ENCODE results near the gene ABCC1.

ABCC1 gene

GRCh38 chr16:16155234-16155633 lies 205.8 kb downstream of the ABCC1 start:
- Histone ChIP-seq H3K27ac (ENCODE audit: low read depth, low read length, poor library complexity, severe bottlenecking) (no peak overlapping the region), H3K79me2 (ENCODE audit: insufficient read depth, low read length) (no peaks in the 10 kb centered on the region), H3F3A (ENCODE audit: insufficient read depth, low read length) (no peaks in the 10 kb centered on the region), H3K4me3 (ENCODE audit: low read depth, low read length, poor library complexity, severe bottlenecking) (no peak overlapping the region), H3K4me2 (ENCODE audit: low read length) (no peak overlapping the region), H3K9ac (ENCODE audit: low read length) (no peak overlapping the region), H2AFZ (ENCODE audit: low read length) (no peak overlapping the region), H3K27me3 (ENCODE audit: insufficient read depth, low read length) (no peaks in the 10 kb centered on the region), H3K4me1 (ENCODE audit: insufficient read depth, low read length, severe bottlenecking) (no peaks in the 10 kb centered on the region), H3K36me3 (ENCODE audit: insufficient read depth, low read length) (no peaks in the 10 kb centered on the region), H3K9me2 (ENCODE audit: low read depth, low read length) (no peaks in the 10 kb centered on the region), H3K9me3 (ENCODE audit: low read length) (no peaks in the 10 kb centered on the region), H4K20me1 (ENCODE audit: insufficient read depth, low read length) (no peaks in the 10 kb centered on the region)
- TF ChIP-seq EZH2 (IDR thresholded peaks at IDR 0.05; ENCODE audit: borderline replicate concordance, low read length): no peak

GRCh38 chr16:16157166-16157565 lies 207.8 kb downstream of the ABCC1 start:
- Histone ChIP-seq H3K27me3 (ENCODE audit: insufficient read depth, low read length) (no peaks in the 10 kb centered on the region; the same call in 1 of the 2 replicates), H3K9ac (ENCODE audit: low read length) (no peak overlapping the region), H2AFZ (ENCODE audit: low read length) (no peak overlapping the region), H3F3A (ENCODE audit: insufficient read depth, low read length) (no peaks in the 10 kb centered on the region), H3K4me1 (ENCODE audit: insufficient read depth, low read length, severe bottlenecking) (no peaks in the 10 kb centered on the region), H3K36me3 (ENCODE audit: insufficient read depth, low read length) (no peaks in the 10 kb centered on the region), H3K9me2 (ENCODE audit: low read depth, low read length) (no peaks in the 10 kb centered on the region), H3K4me2 (ENCODE audit: low read length) (no peak overlapping the region), H3K4me3 (ENCODE audit: low read depth, low read length, poor library complexity, severe bottlenecking) (no peak overlapping the region), H3K79me2 (ENCODE audit: insufficient read depth, low read length) (no peaks in the 10 kb centered on the region), H3K27ac (ENCODE audit: low read depth, low read length, poor library complexity, severe bottlenecking) (no peak overlapping the region), H3K9me3 (ENCODE audit: low read length) (no peaks in the 10 kb centered on the region), H4K20me1 (ENCODE audit: insufficient read depth, low read length) (no peaks in the 10 kb centered on the region)
- TF ChIP-seq EZH2 (IDR thresholded peaks at IDR 0.05; ENCODE audit: borderline replicate concordance, low read length) (no peak), CTCF (IDR thresholded peaks at IDR 0.05; ENCODE audit: low read length) (no peak)

GRCh38 chr16:16158082-16158658 lies 208.8 kb downstream of the ABCC1 start:
- H3K9ac ChIP-seq (ENCODE audit: low read length): no peak overlapping the region
- H3K4me2 ChIP-seq (ENCODE audit: low read length): no peak overlapping the region
- no peak overlapping the region for H3K4me3 ChIP-seq (ENCODE audit: low read depth, low read length, poor library complexity, severe bottlenecking)
- no peaks in the 10 kb centered on the region; the same call in 1 of the 2 replicates for H3K27me3 ChIP-seq (ENCODE audit: insufficient read depth, low read length)
- no peaks in the 10 kb centered on the region for H3F3A ChIP-seq (ENCODE audit: insufficient read depth, low read length)
- H2AFZ ChIP-seq (ENCODE audit: low read length): no peak overlapping the region
- no peaks in the 10 kb centered on the region for H4K20me1 ChIP-seq (ENCODE audit: insufficient read depth, low read length)
- no peaks in the 10 kb centered on the region for H3K9me2 ChIP-seq (ENCODE audit: low read depth, low read length)
- no peaks in the 10 kb centered on the region for H3K36me3 ChIP-seq (ENCODE audit: insufficient read depth, low read length)
- H3K27ac ChIP-seq (ENCODE audit: low read depth, low read length, poor library complexity, severe bottlenecking): no peak overlapping the region
- no peaks in the 10 kb centered on the region for H3K9me3 ChIP-seq (ENCODE audit: low read length)
- H3K79me2 ChIP-seq (ENCODE audit: insufficient read depth, low read length): no peaks in the 10 kb centered on the region
- H3K4me1 ChIP-seq (ENCODE audit: insufficient read depth, low read length, severe bottlenecking): no peaks in the 10 kb centered on the region
- TF ChIP-seq CTCF (IDR thresholded peaks at IDR 0.05; ENCODE audit: low read length): no peak
- TF ChIP-seq EZH2 (IDR thresholded peaks at IDR 0.05; ENCODE audit: borderline replicate concordance, low read length): no peak
